Measurements from ENCODE around the gene CROCC2. TPM values are rescaled to one million over a fixed set of nuclear protein-coding genes. Genes with fewer than 3 reads are reported as not detected.
A peak's percentile ranks its signal among the peaks of the same experiment; 100 is the strongest.

Gene CROCC2
- total and polyA plus RNA-seq, 2 of the 13 experiments (the other 11 are each of a cell fraction or from before 2014, with no cell fraction given), result not detected

- peak; percentile 52; the same call in 1 of the 2 replicates for TF ChIP-seq SP4 (CRISPR knock-in tag; IDR thresholded peaks at IDR 0.05)
- TF ChIP-seq ZFP82 (CRISPR knock-in tag; IDR thresholded peaks at IDR 0.05; ENCODE audit: borderline replicate concordance), result no peak
- 0 out of 2 replicates have a peak, but pooled peaks have one; percentile 2 for TF ChIP-seq HCFC1 (IDR thresholded peaks at IDR 0.05; ENCODE audit: low read depth, low read length)
- no peak for TF ChIP-seq HMGA1 (CRISPR knock-in tag; conservative IDR thresholded peaks at IDR 0.05)
- no peak; the same call in none of the 2 replicates for TF ChIP-seq MXD1 (CRISPR knock-in tag; IDR thresholded peaks at IDR 0.05)
- no peak for TF ChIP-seq CREM (IDR thresholded peaks at IDR 0.05)
- TF ChIP-seq CREM (CRISPR knock-in tag; IDR thresholded peaks at IDR 0.05), result no peak
- TF ChIP-seq MIXL1 (CRISPR knock-in tag; IDR thresholded peaks at IDR 0.05), result peak; percentile 69
- TF ChIP-seq CREB1 (IDR thresholded peaks at IDR 0.05), result no peak
- no peak for TF ChIP-seq CREB1 (CRISPR knock-in tag; IDR thresholded peaks at IDR 0.05)
- TF ChIP-seq ZFP36 (IDR thresholded peaks at IDR 0.05; ENCODE audit: borderline replicate concordance, low read depth, low read length, partially characterized antibody), result no peak
- peak; percentile 94; the same call in 1 of the 2 replicates for TF ChIP-seq ZNF232 (CRISPR knock-in tag; IDR thresholded peaks at IDR 0.05; ENCODE audit: borderline replicate concordance)
- no peak for TF ChIP-seq IKZF1 (IDR thresholded peaks at IDR 0.05)
- TF ChIP-seq MYC (CRISPR knock-in tag; IDR thresholded peaks at IDR 0.05; ENCODE audit: borderline replicate concordance), result peak; percentile 98
- TF ChIP-seq NFYC (CRISPR knock-in tag; IDR thresholded peaks at IDR 0.05), result peak; percentile 44
- TF ChIP-seq ZNF614 (CRISPR knock-in tag; IDR thresholded peaks at IDR 0.05; ENCODE audit: borderline replicate concordance), result peak; percentile 84; the same call in 1 of the 2 replicates
- no peak for TF ChIP-seq RARG (CRISPR knock-in tag; IDR thresholded peaks at IDR 0.05; ENCODE audit: low read depth)
- TF ChIP-seq CREB3 (CRISPR knock-in tag; IDR thresholded peaks at IDR 0.05), result no peak
- TF ChIP-seq CBX1 (IDR thresholded peaks at IDR 0.05; ENCODE audit: low read depth), result no peak
- no peak; the same call in 1 of the 2 replicates for TF ChIP-seq ZNF460 (CRISPR knock-in tag; IDR thresholded peaks at IDR 0.05; ENCODE audit: borderline replicate concordance)
- no peak; the same call in 1 of the 2 replicates for TF ChIP-seq AKAP8 (CRISPR knock-in tag; IDR thresholded peaks at IDR 0.05)
- TF ChIP-seq AHDC1 (CRISPR knock-in tag; IDR thresholded peaks at IDR 0.05; ENCODE audit: borderline replicate concordance), result peak; percentile 69; the same call in 1 of the 2 replicates
- TF ChIP-seq NFE2 (CRISPR knock-in tag; IDR thresholded peaks at IDR 0.05), result no peak
- TF ChIP-seq HNF4A (CRISPR knock-in tag; IDR thresholded peaks at IDR 0.05), result peak; percentile 99
- TF ChIP-seq ERF (CRISPR knock-in tag; IDR thresholded peaks at IDR 0.05), result peak; percentile 97
- no peak for TF ChIP-seq HDAC6 (IDR thresholded peaks at IDR 0.05; ENCODE audit: low read depth, low read length)
Observed at GRCh38 chr2:240876475-240877251, 29.5 kb upstream of the CROCC2 start (continued).

All from HepG2 (cell line).